HEK293 (cell line): ENCODE data around the gene C6orf136.

ENCODE experiments used
- CTCF ChIA-PET: fragments of 350-600 bp; formaldehyde crosslinking; extraction: SDS; loops from one replicate; lab custom pipeline; 2021; ENCODE audit warnings: antibody characterized with exemption; lab: Yijun Ruan, JAX
- POLR2A ChIA-PET: fragments of 300-600 bp; formaldehyde crosslinking; extraction: SDS; loops from one replicate; lab custom pipeline; 2020; ENCODE audit warnings: antibody characterized with exemption, inconsistent platforms; lab: Yijun Ruan, JAX
- H3K27ac ChIP-seq: fragments of 200-500 bp; sonication (Bioruptor generic); 2 replicates; pipeline ENCODE4 v1.5.1; 2014; ENCODE audit warnings: low read depth, low read length, control low read depth, inconsistent platforms; ENCODE audit errors: extremely low read depth
- H3K36me3 ChIP-seq, 2 experiments: fragments of 200-500 bp in 1 of 2; sonication (Bioruptor generic) in 1 of 2; 1 replicate in 1 of 2; 2 replicates in 1 of 2; pipeline ENCODE4 v1.5.1; 2014 to 2017; ENCODE audit warnings: inconsistent platforms in 2 of 2, low read length in 2 of 2; ENCODE audit not compliant: control insufficient read depth in 2 of 2, insufficient read depth in 1 of 2
- H3K4me1 ChIP-seq: fragments of 200-500 bp; sonication (Bioruptor generic); 2 replicates; pipeline ENCODE4 v1.5.1; 2014; ENCODE audit warnings: mild to moderate bottlenecking, low read length, inconsistent platforms; ENCODE audit not compliant: control insufficient read depth, insufficient read depth
- H3K4me3 ChIP-seq: 2 replicates; pipeline ENCODE4 v1.5.1; 2011; ENCODE audit warnings: low read depth, mild to moderate bottlenecking, control low read depth, low read length, moderate library complexity
- H3K9me3 ChIP-seq: fragments of 200-500 bp; sonication (Bioruptor generic); 2 replicates; pipeline ENCODE4 v1.5.1; 2014; ENCODE audit warnings: low read depth, low read length, inconsistent platforms; ENCODE audit not compliant: control insufficient read depth, insufficient read depth
- FEZF1 ChIP-seq: fragments of 450-650 bp; formaldehyde crosslinking; IDR thresholded peaks from 2 replicates; pipeline ENCODE4 v1.5.1; 2016; ENCODE audit warnings: missing biosample characterization, missing genetic modification characterization
- GLIS1 ChIP-seq: fragments of 450-650 bp; formaldehyde crosslinking; IDR thresholded peaks from 2 replicates; pipeline ENCODE4 v1.5.1; 2016; ENCODE audit warnings: missing biosample characterization, missing genetic modification characterization
- GLIS2 ChIP-seq: fragments of 450-650 bp; formaldehyde crosslinking; IDR thresholded peaks from 2 replicates; pipeline ENCODE4 v1.5.1; 2016; ENCODE audit warnings: missing biosample characterization, missing genetic modification characterization
- HIC1 ChIP-seq: fragments of 450-650 bp; formaldehyde crosslinking; IDR thresholded peaks from 2 replicates; pipeline ENCODE4 v1.5.1; 2016; ENCODE audit warnings: missing biosample characterization, missing genetic modification characterization
- KLF10 ChIP-seq: fragments of 450-650 bp; IDR thresholded peaks from 2 replicates; pipeline ENCODE4 v1.5.1; 2018; ENCODE audit warnings: missing biosample characterization, mild to moderate bottlenecking, missing genetic modification characterization
- MZF1 ChIP-seq: fragments of 450-650 bp; formaldehyde crosslinking; IDR thresholded peaks from 2 replicates; pipeline ENCODE4 v1.5.1; 2017; ENCODE audit warnings: missing biosample characterization, missing genetic modification characterization, borderline replicate concordance
- OVOL3 ChIP-seq: fragments of 450-650 bp; formaldehyde crosslinking; IDR thresholded peaks from 2 replicates; pipeline ENCODE4 v1.5.1; 2016; ENCODE audit warnings: missing biosample characterization, missing genetic modification characterization
- PATZ1 ChIP-seq: fragments of 450-650 bp; formaldehyde crosslinking; IDR thresholded peaks from 2 replicates; pipeline ENCODE4 v1.5.1; 2016; ENCODE audit warnings: missing biosample characterization, missing genetic modification characterization
- PBX3 ChIP-seq: sonication (generic); formaldehyde crosslinking; IDR thresholded peaks from 2 replicates; pipeline ENCODE4 v1.8.1; 2022; ENCODE audit warnings: mild to moderate bottlenecking, moderate library complexity, missing genetic modification reagents
- ZFP37 ChIP-seq: fragments of 450-650 bp; formaldehyde crosslinking; IDR thresholded peaks from 2 replicates; pipeline ENCODE4 v1.5.1; 2016; ENCODE audit warnings: missing biosample characterization, missing genetic modification characterization
- ZNF16 ChIP-seq: fragments of 450-650 bp; formaldehyde crosslinking; IDR thresholded peaks from 2 replicates; pipeline ENCODE4 v1.5.1; 2016; ENCODE audit warnings: low read depth, missing biosample characterization, missing genetic modification characterization
- ZNF18 ChIP-seq: fragments of 450-650 bp; formaldehyde crosslinking; IDR thresholded peaks from 2 replicates; pipeline ENCODE4 v1.5.1; 2016; ENCODE audit warnings: missing biosample characterization, missing genetic modification characterization
- ZNF37A ChIP-seq: fragments of 450-650 bp; IDR thresholded peaks from 2 replicates; pipeline ENCODE4 v1.5.1; 2018; ENCODE audit warnings: missing biosample characterization, missing genetic modification characterization
- ZNF488 ChIP-seq: fragments of 450-650 bp; formaldehyde crosslinking; IDR thresholded peaks from 2 replicates; pipeline ENCODE4 v1.5.1; 2016; ENCODE audit warnings: missing biosample characterization, missing genetic modification characterization
- ZNF530 ChIP-seq: fragments of 450-650 bp; formaldehyde crosslinking; IDR thresholded peaks from 2 replicates; pipeline ENCODE4 v1.5.1; 2016; ENCODE audit warnings: low read depth, missing biosample characterization, missing genetic modification characterization
- ZNF560 ChIP-seq: fragments of 450-650 bp; formaldehyde crosslinking; IDR thresholded peaks from 2 replicates; pipeline ENCODE4 v1.5.1; 2017; ENCODE audit warnings: missing biosample characterization, missing genetic modification characterization, borderline replicate concordance
- ZNF600 ChIP-seq: fragments of 450-650 bp; formaldehyde crosslinking; IDR thresholded peaks from 2 replicates; pipeline ENCODE4 v1.5.1; 2016; ENCODE audit warnings: missing biosample characterization, missing genetic modification characterization
- ZNF670 ChIP-seq: fragments of 450-650 bp; formaldehyde crosslinking; IDR thresholded peaks from 2 replicates; pipeline ENCODE4 v1.5.1; 2016; ENCODE audit warnings: missing biosample characterization, missing genetic modification characterization, low read depth
- ZNF777 ChIP-seq: fragments of 450-650 bp; formaldehyde crosslinking; IDR thresholded peaks from 2 replicates; pipeline ENCODE4 v1.5.1; 2017; ENCODE audit warnings: missing biosample characterization, missing genetic modification characterization, borderline replicate concordance
- ZSCAN4 ChIP-seq: fragments of 450-650 bp; formaldehyde crosslinking; IDR thresholded peaks from 2 replicates; pipeline ENCODE4 v1.5.1; 2017; ENCODE audit warnings: missing biosample characterization, missing genetic modification characterization

C6orf136 gene

GRCh38 chr6:30601436-30601814 lies 45.5 kb upstream of the C6orf136 start:
- peaks cover 50 to 67% of the 10 kb centered on the region in 2 experiments for H3K36me3 ChIP-seq
- no peaks in the 10 kb centered on the region for H3K4me1 ChIP-seq
- H3K27ac ChIP-seq = peak overlapping the region; percentile 40; the same call in 1 of the 2 replicates
- CTCF ChIA-PET = interaction anchor here (1.4 to 9.8 kb wide), 2 partner anchors 58 to 118 kb away, joined by 5 to 121 read pairs; no protein-coding TSS in a partner anchor
- no peak for TF ChIP-seq OVOL3 (tag by site-specific recombination)
- TF ChIP-seq ZNF600 (tag by site-specific recombination) = peak; percentile 67
- 0 out of 2 replicates have a peak, but pooled peaks have one; percentile 14 for TF ChIP-seq ZFP37
- TF ChIP-seq ZNF18 = no peak
- peak; percentile 25; the same call in 1 of the 2 replicates for TF ChIP-seq FEZF1
- TF ChIP-seq ZNF16 (tag by site-specific recombination) = no peak
- 0 out of 2 replicates have a peak, but pooled peaks have one; percentile 28 for TF ChIP-seq HIC1 (tag by site-specific recombination)
- H3K4me3 ChIP-seq = no peak overlapping the region
- no peaks in the 10 kb centered on the region for H3K9me3 ChIP-seq
- POLR2A ChIA-PET = interaction anchor here (0.7 to 14.9 kb wide), 4 partner anchors 9 to 129 kb away, joined by 3 to 197 read pairs (median 14); no protein-coding TSS in a partner anchor

- H3K4me1 ChIP-seq = no peaks in the 10 kb centered on the region
- no peaks in the 10 kb centered on the region for H3K9me3 ChIP-seq
- ChIA-PET POLR2A (interaction anchor here (0.7 to 14.9 kb wide), 3 partner anchors 9 to 50 kb away, joined by 3 to 197 read pairs (median 25); no protein-coding TSS in a partner anchor), CTCF (interaction anchor here (1.4 kb wide), 1 partner anchor 119 kb away, joined by 5 read pairs; no protein-coding TSS in a partner anchor)
- H3K27ac ChIP-seq = no peak overlapping the region; the same call in 1 of the 2 replicates
- no peak overlapping the region for H3K4me3 ChIP-seq
- H3K36me3 ChIP-seq = peaks cover 56 to 73% of the 10 kb centered on the region in 2 experiments
- TF ChIP-seq ZNF37A (tag by site-specific recombination) (no peak), GLIS1 (tag by site-specific recombination) (no peak), GLIS2 (tag by site-specific recombination) (peak; percentile 77), ZFP37 (0 out of 2 replicates have a peak, but pooled peaks have one; percentile 2), HIC1 (tag by site-specific recombination) (peak; percentile 62), ZNF777 (tag by site-specific recombination) (no peak), PBX3 (CRISPR knock-in tag) (no peak), MZF1 (tag by site-specific recombination) (no peak), ZSCAN4 (tag by site-specific recombination) (no peak), ZNF670 (tag by site-specific recombination) (no peak), ZNF560 (tag by site-specific recombination) (no peak), KLF10 (tag by site-specific recombination) (no peak), ZNF488 (no peak), PATZ1 (no peak), ZNF530 (tag by site-specific recombination) (no peak)
Observed at GRCh38 chr6:30601815-30602641, 44.9 kb upstream of the C6orf136 start.
